Endometrial microvascular endothelial cells (primary cell): ENCODE results near the gene IPO13. TPM values are rescaled to one million over a fixed set of nuclear protein-coding genes. Genes with fewer than 3 reads are reported as not detected.

Experiments used
- in situ Hi-C: cut with HindIII; loops from 2 replicates; pipeline ENCODE4 v1.10.0; 2017; ENCODE audit warnings: low sequenced_read_pairs, low pct_unique_long_range_greater_than_20kb; ENCODE audit errors: inconsistent ontology term
- total RNA-seq: library from RNA; depleted of rRNA; stranded (reverse); fragments of >200 nt; gene quantifications from one replicate; pipeline ENCODE4 v1.2.3, GENCODE V29; 2015; ENCODE audit errors: inconsistent ontology term

The IPO13 gene
- total RNA-seq, 1 donor from 2014 or later = 23.5 TPM

GRCh38 chr1:43980255-43981134, 33.7 kb downstream of the IPO13 start:
- in situ Hi-C loops = no loop called here

DNA sequence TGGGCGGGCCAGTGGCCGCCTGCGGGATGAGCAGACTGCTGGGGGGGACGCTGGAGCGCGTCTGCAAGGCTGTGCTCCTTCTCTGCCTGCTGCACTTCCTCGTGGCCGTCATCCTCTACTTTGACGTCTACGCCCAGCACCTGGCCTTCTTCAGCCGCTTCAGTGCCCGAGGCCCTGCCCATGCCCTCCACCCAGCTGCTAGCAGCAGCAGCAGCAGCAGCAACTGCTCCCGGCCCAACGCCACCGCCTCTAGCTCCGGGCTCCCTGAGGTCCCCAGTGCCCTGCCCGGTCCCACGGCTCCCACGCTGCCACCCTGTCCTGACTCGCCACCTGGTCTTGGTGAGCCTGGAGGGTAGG, 34.4 kb downstream of the IPO13 start:
- in situ Hi-C loops = no loop called here

DNA sequence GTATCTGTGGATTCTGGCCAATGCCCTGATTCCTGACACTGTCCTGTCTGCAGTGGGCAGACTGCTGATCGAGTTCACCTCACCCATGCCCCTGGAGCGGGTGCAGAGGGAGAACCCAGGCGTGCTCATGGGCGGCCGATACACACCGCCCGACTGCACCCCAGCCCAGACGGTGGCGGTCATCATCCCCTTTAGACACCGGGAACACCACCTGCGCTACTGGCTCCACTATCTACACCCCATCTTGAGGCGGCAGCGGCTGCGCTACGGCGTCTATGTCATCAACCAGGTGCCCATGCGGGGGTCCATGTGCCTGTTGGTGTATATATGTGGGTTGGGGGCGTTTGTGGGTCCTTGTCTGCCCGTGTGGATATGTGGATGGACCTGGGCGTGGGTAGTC, 34.9 kb downstream of the IPO13 start:
- in situ Hi-C loops = no loop called here

GRCh38 chr1:43982241-43982640, 35.5 kb downstream of the IPO13 start:
- in situ Hi-C loops = no loop called here

- in situ Hi-C loops = no loop called here
Observed at GRCh38 chr1:43982808-43983207, 36.1 kb downstream of the IPO13 start.

DNA sequence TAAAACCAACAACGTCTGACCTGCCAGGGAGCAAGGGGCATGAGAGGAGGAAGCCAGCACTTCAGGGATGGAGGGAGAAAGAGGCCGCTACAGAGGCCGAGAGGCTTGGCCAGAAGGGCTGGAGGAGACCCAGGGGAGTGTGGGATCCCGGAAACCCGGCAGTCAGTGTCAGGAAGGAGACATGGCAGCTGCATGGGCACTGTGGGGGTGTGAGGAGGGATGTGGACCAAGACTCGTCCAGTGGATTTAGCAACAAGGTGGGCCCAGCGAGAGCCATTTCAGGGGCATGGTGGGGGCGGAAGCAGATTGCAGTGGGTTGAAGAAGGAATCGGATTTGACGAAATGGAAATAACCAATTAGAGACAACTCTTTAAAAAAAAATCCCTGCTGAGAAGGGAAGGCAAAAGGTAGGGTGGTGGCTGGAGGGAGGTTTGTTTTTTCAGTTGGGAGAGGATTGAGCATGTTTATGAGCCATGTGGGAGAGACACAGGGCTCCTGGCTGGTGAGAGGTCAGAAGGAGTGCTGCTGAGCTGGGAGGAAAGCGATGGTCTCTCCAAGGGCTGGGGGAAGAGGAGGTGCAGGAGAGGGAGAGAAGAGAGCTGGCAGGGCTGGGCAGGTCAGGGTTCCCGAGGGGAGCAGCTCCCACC, 36.6 kb downstream of the IPO13 start:
- in situ Hi-C loops = no loop called here

- in situ Hi-C loops = no loop called here
Observed at GRCh38 chr1:43984855-43985254, 38.1 kb downstream of the IPO13 start.

GRCh38 chr1:43985984-43986595, 39.3 kb downstream of the IPO13 start:
- in situ Hi-C loops = no loop called here

- in situ Hi-C loops = no loop called here
Observed at GRCh38 chr1:43986712-43987111, 40.0 kb downstream of the IPO13 start.

- in situ Hi-C loops = no loop called here
Observed at GRCh38 chr1:43987159-43987902, 40.6 kb downstream of the IPO13 start.

- in situ Hi-C loops = no loop called here
Observed at GRCh38 chr1:43990271-43991199, 43.8 kb downstream of the IPO13 start.

DNA sequence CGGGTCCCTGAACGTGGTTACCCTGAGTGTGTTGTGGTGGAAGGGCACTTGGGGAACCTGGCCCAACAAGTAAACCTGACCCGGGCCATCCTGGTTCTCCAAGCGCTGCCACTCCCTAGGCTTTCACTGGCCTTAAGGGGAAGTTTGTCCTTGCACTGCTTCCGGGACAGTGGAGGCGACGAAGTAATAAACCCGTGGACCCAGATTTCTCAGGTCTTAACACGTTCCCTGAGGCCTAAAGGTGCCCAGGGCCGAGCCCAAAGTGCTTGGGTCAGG, 44.4 kb downstream of the IPO13 start:
- in situ Hi-C loops = no loop called here

DNA sequence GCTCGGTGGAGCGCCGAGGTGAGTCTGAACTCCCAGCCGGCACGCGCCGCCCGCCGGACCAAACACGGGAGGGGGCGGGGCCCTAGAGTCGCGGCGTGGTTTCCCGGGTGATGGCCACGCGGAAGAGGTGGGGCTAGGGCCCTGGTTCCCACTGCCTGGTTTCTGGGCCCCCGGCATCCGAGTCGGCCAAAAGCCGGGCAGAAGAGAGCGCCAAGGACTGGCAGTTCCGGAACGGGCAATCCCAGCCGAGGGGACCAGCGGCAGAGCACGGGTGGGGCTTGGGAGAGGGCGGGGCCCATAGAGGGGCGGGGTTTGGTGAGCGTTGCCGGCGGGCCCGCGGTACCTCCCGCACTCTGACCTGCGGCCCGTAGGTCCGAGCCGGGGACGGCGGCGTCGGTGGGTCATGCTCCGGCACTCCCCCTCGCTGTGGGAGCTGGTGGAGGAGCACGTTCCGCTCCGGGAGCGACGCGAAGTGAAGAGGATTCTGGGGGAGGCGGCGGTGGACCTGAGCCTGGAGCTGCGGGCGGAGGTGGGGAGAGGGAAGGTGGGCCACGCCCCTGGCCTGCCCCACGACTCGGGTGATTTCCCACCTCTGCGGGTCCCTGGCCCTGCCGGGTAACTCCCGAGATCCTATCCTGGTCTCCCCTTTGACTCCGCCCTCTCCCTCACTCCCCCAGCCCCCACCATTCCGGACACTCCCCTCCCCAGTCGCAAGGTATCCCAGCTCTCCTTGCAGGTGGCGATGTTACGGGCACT, 44.9 kb downstream of the IPO13 start, which contains the start of gene CCDC24:
TSS of gene CCDC24 (plus strand) at position 124 of the 756 bp plus-strand sequence. CDS start at position 404, 280 bp downstream.
- in situ Hi-C loops = no loop called here

DNA sequence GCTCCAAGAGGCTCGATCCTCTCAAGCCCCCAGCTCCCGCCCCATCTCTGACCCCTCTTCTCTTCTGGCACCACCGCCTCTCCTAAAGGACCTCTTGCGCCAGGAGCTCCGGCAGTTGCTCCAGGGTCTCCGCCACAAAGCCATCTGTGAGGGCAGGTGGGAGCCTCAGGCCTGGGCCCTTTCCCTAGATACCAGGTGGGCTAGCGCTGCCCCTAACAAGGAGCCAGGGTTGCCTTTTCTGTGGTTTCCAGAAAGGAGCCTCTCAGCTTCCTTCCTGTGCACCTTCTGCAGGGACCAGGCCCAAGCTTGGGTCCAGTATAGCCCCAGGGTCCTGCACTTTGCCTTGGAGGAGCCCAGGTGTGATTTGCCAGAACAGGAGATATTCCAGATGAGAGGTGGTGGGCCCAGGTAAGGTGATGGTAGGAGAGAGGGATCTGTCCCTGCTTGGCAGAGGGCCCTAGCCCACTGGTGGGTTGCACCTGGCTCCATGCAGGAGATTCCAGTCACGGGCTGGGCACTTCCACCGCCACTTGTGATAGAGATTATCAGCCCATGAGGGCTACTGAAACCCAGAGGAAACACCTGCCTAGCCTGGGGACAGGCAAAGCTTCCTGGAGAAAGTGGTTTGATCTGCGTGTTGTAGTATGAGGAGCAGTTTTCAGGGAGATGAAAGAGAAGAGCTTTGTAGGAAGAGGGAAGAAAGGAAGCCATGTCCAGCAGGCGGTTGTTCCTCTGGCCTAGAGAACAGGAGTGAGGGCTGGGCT, 45.7 kb downstream of the IPO13 start:
- in situ Hi-C loops = no loop called here

- in situ Hi-C loops = no loop called here
Observed at GRCh38 chr1:43993206-43993914, 46.6 kb downstream of the IPO13 start.

GRCh38 chr1:43994071-43994470, 47.3 kb downstream of the IPO13 start:
- in situ Hi-C loops = no loop called here
